Liver (tissue), 3 donors: Measurements from ENCODE around the gene SLC2A10.
A peak's percentile ranks its signal among the peaks of the same experiment; 100 is the strongest.

Experiments used
- CTCF ChIP-seq: fragments of 150-350 bp; IDR thresholded peaks from 2 replicates; pipeline ENCODE4 v1.5.1; 2017; ENCODE audit warnings: improper control_type of control experiment, low read depth, low read length; ENCODE audit not compliant: missing input control
- EGR1 ChIP-seq, 2 donors: IDR thresholded peaks; 2 replicates each; pipeline ENCODE4 v1.6.1; 2016 to 2018; ENCODE audit warnings: antibody characterized with exemption in 2 of 2, low read depth in 2 of 2
- FOXA1 ChIP-seq: IDR thresholded peaks from 2 replicates; pipeline ENCODE4 v1.6.1; 2016; ENCODE audit warnings: antibody characterized with exemption
- HNF4A ChIP-seq, 2 donors: conservative IDR thresholded peaks; 2 replicates each; pipeline ENCODE4 v1.6.1; 2016; ENCODE audit warnings: antibody characterized with exemption in 2 of 2, mild to moderate bottlenecking in 2 of 2
- JUND ChIP-seq, 2 donors: IDR thresholded peaks; 2 replicates each; pipeline ENCODE4 v1.6.1; 2016; ENCODE audit warnings: antibody characterized with exemption in 2 of 2
- MAX ChIP-seq: IDR thresholded peaks from 2 replicates; pipeline ENCODE4 v1.6.1; 2016; ENCODE audit warnings: antibody characterized with exemption
- RAD21 ChIP-seq, 2 donors: IDR thresholded peaks; 2 replicates each; pipeline ENCODE4 v1.6.1; 2016; ENCODE audit warnings: antibody characterized with exemption in 2 of 2, mild to moderate bottlenecking in 2 of 2
- REST ChIP-seq: IDR thresholded peaks from 2 replicates; pipeline ENCODE4 v1.6.1; 2016; ENCODE audit warnings: antibody characterized with exemption, mild to moderate bottlenecking
- RXRA ChIP-seq, 2 donors: IDR thresholded peaks; 2 replicates each; pipeline ENCODE4 v1.6.1; 2017 to 2018; ENCODE audit warnings: antibody characterized with exemption in 2 of 2, mild to moderate bottlenecking in 1 of 2
- SP1 ChIP-seq: IDR thresholded peaks from 2 replicates; pipeline ENCODE4 v1.6.1; 2018; ENCODE audit warnings: antibody characterized with exemption, mild to moderate bottlenecking
- TAF1 ChIP-seq: conservative IDR thresholded peaks from 2 replicates; pipeline ENCODE4 v1.6.1; 2016; ENCODE audit warnings: antibody characterized with exemption, mild to moderate bottlenecking
- YY1 ChIP-seq: IDR thresholded peaks from 2 replicates; pipeline ENCODE4 v1.6.1; 2016; ENCODE audit warnings: antibody characterized with exemption, mild to moderate bottlenecking
- donor health status: healthy.
- donor health status: healthy.

GRCh38 chr20:46689082-46689753 lies 20.2 kb upstream of the SLC2A10 start, which contains the start of gene TP53RK:
- TF ChIP-seq TAF1 (no peak), CTCF (peak; percentile 29), HNF4A (conservative IDR thresholded peaks at IDR 0.05) (peak; percentile 26 to 36), EGR1 (IDR thresholded peaks at IDR 0.05; ENCODE audit: low read depth in 2 of 2) (no peak), REST (peak; percentile 83), MAX (peak; percentile 26), JUND (IDR thresholded peaks at IDR 0.05) (peak in 1 of 2 donors; percentile 54), RAD21 (IDR thresholded peaks at IDR 0.05) (peak in 1 of 2 donors; percentile 16), RXRA (IDR thresholded peaks at IDR 0.05) (peak in 1 of 2 donors; percentile 37), YY1 (peak; percentile 91), FOXA1 (no peak), SP1 (peak; percentile 27)
